HUDEP-2 (cell line): ENCODE data around the gene STBD1.
"Not testable (repeated sequence)": the region's sequence is repeated elsewhere in the genome, so short reads cannot be mapped to it uniquely, and the experiment has no call there.

ENCODE experiments used
- DNase-seq, 76 experiments: peaks; one replicate each; lab custom pipeline; 2025; ENCODE audit not compliant: unreplicated experiment in 76 of 76; lab: John Stamatoyannopoulos, UW

Gene STBD1

GRCh38 chr4:76282941-76283689 lies 23.4 kb upstream of the STBD1 start:
- no peak for DNase-seq

GRCh38 chr4:76283900-76284299 lies 22.6 kb upstream of the STBD1 start:
- no peak for DNase-seq

- not testable (repeated sequence) for DNase-seq
Observed at GRCh38 chr4:76287811-76288210, 18.7 kb upstream of the STBD1 start.

- DNase-seq: no peak
Observed at GRCh38 chr4:76292730-76293129, 13.8 kb upstream of the STBD1 start.

GRCh38 chr4:76293772-76294171 lies 12.8 kb upstream of the STBD1 start:
- DNase-seq: no peak

- DNase-seq: no peak
Observed at GRCh38 chr4:76296286-76296820, 10.2 kb upstream of the STBD1 start.

- DNase-seq: no peak
Observed at GRCh38 chr4:76298227-76298626, 8.3 kb upstream of the STBD1 start.

- DNase-seq: no peak
Observed at GRCh38 chr4:76300012-76300411, 6.5 kb upstream of the STBD1 start.

- peak in 7 of 76 experiments; percentile 3 to 61 (median 42) for DNase-seq
Observed at GRCh38 chr4:76301068-76301774, 5.3 kb upstream of the STBD1 start.

GRCh38 chr4:76301775-76302162 lies 4.8 kb upstream of the STBD1 start:
- DNase-seq: no peak

- DNase-seq: no peak
Observed at GRCh38 chr4:76302826-76303438, 3.6 kb upstream of the STBD1 start.

GRCh38 chr4:76305033-76305687 lies 1.4 kb upstream of the STBD1 start:
- DNase-seq: no peak

- peak in 18 of 76 experiments; percentile 1 to 34 (median 12) for DNase-seq
Observed at GRCh38 chr4:76306882-76307659, 538 bp downstream of the STBD1 start.

GRCh38 chr4:76307660-76308014 lies 1.1 kb downstream of the STBD1 start:
- no peak for DNase-seq

- DNase-seq: no peak
Observed at GRCh38 chr4:76308548-76308947, 2.0 kb downstream of the STBD1 start.

- DNase-seq: no peak
Observed at GRCh38 chr4:76309939-76310550, 3.5 kb downstream of the STBD1 start.

- no peak for DNase-seq
Observed at GRCh38 chr4:76310683-76311082, 4.2 kb downstream of the STBD1 start.

- DNase-seq: no peak
Observed at GRCh38 chr4:76311896-76312331, 5.4 kb downstream of the STBD1 start.

GRCh38 chr4:76312457-76312856 lies 5.9 kb downstream of the STBD1 start:
- DNase-seq: no peak

GRCh38 chr4:76313547-76313946 lies 7.0 kb downstream of the STBD1 start:
- DNase-seq: no peak
